Fibroblast of lung (primary cell): Measurements from ENCODE around the gene NDP. TPM values are rescaled to one million over a fixed set of nuclear protein-coding genes. Genes with fewer than 3 reads are reported as not detected.

Experiments used
- DNase-seq, 2 donors: peaks; one replicate each; pipeline versions ENCODE4 v3.0.0 to v3.0.0-alpha.2; 2010; ENCODE audit warnings: low read depth in 2 of 2
- H2AFZ ChIP-seq: 2 replicates; pipeline ENCODE4 v1.5.1; 2012; ENCODE audit warnings: low read length, control low read depth, inconsistent platforms
- H3K27ac ChIP-seq: 2 replicates; pipeline ENCODE4 v1.5.1; 2011; ENCODE audit warnings: low read length, control low read depth; ENCODE audit not compliant: insufficient read depth
- H3K27me3 ChIP-seq: 2 replicates; pipeline ENCODE4 v1.5.1; 2011; ENCODE audit warnings: mild to moderate bottlenecking, low read length; ENCODE audit not compliant: control insufficient read depth, insufficient read depth
- H3K36me3 ChIP-seq: 2 replicates; pipeline ENCODE4 v1.5.1; 2011; ENCODE audit warnings: low read length; ENCODE audit not compliant: control insufficient read depth, insufficient read depth
- H3K4me1 ChIP-seq: 2 replicates; pipeline ENCODE4 v1.5.1; 2011; ENCODE audit warnings: low read length; ENCODE audit not compliant: control insufficient read depth, insufficient read depth; ENCODE audit errors: extremely low read depth
- H3K4me2 ChIP-seq: 2 replicates; pipeline ENCODE4 v1.5.1; 2011; ENCODE audit warnings: low read length, control low read depth; ENCODE audit not compliant: insufficient read depth; ENCODE audit errors: extremely low read depth
- H3K4me3 ChIP-seq, 4 experiments: fragments of 200-600 bp in 1 of 4; sonication (generic) in 1 of 4; replicated peaks in 1 of 4; 2 replicates each; pipeline ENCODE4 v1.5.1; 2011 to 2016; ENCODE audit warnings: low read length in 4 of 4, low read depth in 3 of 4, mild to moderate bottlenecking in 3 of 4, control low read depth in 2 of 4, inconsistent platforms in 1 of 4, mixed read lengths in 1 of 4; ENCODE audit not compliant: insufficient read depth in 1 of 4; ENCODE audit errors: control extremely low read depth in 1 of 4
- H3K79me2 ChIP-seq: 2 replicates; pipeline ENCODE4 v1.5.1; 2012; ENCODE audit warnings: mild to moderate bottlenecking, low read length, inconsistent platforms; ENCODE audit not compliant: control insufficient read depth, insufficient read depth
- H3K9ac ChIP-seq: 2 replicates; pipeline ENCODE4 v1.5.1; 2011; ENCODE audit warnings: mild to moderate bottlenecking, low read length, control low read depth; ENCODE audit not compliant: insufficient read depth
- H3K9me3 ChIP-seq: 2 replicates; pipeline ENCODE4 v1.5.1; 2012; ENCODE audit warnings: low read depth, low read length; ENCODE audit not compliant: control insufficient read depth, insufficient read depth
- H4K20me1 ChIP-seq: 2 replicates; pipeline ENCODE4 v1.5.1; 2011; ENCODE audit warnings: low read length; ENCODE audit not compliant: control insufficient read depth, insufficient read depth; ENCODE audit errors: extremely low read depth
- EZH2 ChIP-seq: IDR thresholded peaks from 2 replicates; pipeline ENCODE4 v1.5.1; 2012; ENCODE audit warnings: low read length, control low read depth, mild to moderate bottlenecking; ENCODE audit errors: missing control alignments
- polyA plus RNA-seq, 2 donors: library from polyadenylated mRNA; depleted of rRNA in 1 of 2; stranded (reverse) in 1 of 2; unstranded in 1 of 2; fragments of >200 nt; gene quantifications; 2 replicates each; pipeline ENCODE4 v1.2.1, GENCODE V29; 2011 to 2012; ENCODE audit warnings: missing spikeins in 1 of 2
- total RNA-seq: library from RNA; depleted of rRNA; stranded (reverse); fragments of >200 nt; gene quantifications from 2 replicates; pipeline ENCODE4 v1.2.1, GENCODE V29; 2014
- TF ChIP-seq, protein P1 (sequence below), 2 donors: IDR thresholded peaks in 1 of 2; conservative IDR thresholded peaks in 1 of 2; 1 replicate in 1 of 2; 2 replicates in 1 of 2; pipeline ENCODE4 v1.5.1; 2011 to 2012; ENCODE audit warnings: low read length in 2 of 2, control low read depth in 1 of 2, inconsistent platforms in 1 of 2, low read depth in 1 of 2, mild to moderate bottlenecking in 1 of 2

Gene NDP
- total and polyA plus RNA-seq, 2 donors (not counting 1 experiment from before 2014, with no cell fraction given): 0.79 to 5.3 TPM

DNA sequence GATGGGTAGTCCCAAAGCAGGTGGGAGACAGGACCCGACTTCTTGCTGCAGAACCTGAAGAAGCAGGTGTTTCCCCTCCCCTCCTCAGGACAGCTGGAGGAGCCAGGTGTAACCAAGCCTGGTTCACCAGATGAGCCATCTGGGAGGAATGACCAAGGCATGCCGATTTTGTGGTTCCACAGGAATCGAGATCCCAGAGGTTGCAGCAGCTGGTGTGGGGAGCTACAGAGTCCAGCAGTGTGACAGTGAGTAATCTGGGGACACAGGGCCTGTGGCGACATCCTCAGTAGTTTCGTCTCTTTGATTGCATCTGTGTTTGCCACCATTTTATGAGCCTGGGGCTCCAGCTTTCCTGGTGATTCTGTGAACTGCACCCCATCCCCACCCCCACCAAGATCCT is 2.6 kb upstream of the NDP start:
- H3K9me3 ChIP-seq: no peaks in the 10 kb centered on the region
- no peaks in the 10 kb centered on the region for H3K4me1 ChIP-seq
- DNase-seq: no peak
- no peaks in the 10 kb centered on the region for H3K36me3 ChIP-seq
- no peaks in the 10 kb centered on the region for H4K20me1 ChIP-seq
- no peaks in the 10 kb centered on the region for H3K79me2 ChIP-seq
- H3K4me3 ChIP-seq: no peak overlapping the region
- no peak overlapping the region for H3K4me2 ChIP-seq
- no peak for TF ChIP-seq EZH2
- no peak overlapping the region for H3K9ac ChIP-seq
- H2AFZ ChIP-seq: no peak overlapping the region
- H3K27me3 ChIP-seq: no peaks in the 10 kb centered on the region
- H3K27ac ChIP-seq: no peak overlapping the region

DNA sequence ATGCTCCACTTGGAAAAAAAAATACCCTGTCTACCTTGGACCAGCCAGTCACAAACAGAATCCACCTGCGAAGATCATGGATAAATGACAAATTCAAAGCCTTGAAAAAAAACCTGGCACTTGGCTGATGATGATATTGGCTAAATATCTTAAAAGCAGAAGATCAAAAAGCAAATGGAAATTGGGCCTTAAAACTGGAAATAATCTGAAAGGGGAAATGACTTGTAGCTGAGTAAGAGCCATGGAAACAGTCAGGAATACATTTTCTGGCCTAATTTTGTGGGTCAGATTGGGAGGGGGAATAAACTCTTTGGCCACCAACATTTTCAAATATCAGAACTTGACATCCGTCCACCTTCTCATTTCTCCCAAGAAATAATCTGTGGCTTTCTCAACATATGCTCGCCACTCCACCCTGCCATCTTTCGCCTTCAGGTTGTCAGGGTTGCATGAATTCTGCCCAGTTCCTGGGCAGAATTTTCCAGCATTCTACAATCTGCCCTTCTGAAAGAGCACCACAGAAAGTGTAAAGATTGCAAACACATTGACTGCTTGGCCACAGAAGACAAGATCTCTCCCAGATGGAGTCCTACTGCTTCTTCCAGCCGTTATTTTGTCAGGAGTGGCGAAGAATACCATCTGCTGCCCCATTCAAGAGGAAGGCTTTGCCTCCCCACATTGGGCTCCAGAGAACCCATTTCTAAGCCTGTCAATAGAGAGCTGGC is 1.7 kb upstream of the NDP start:
- DNase-seq: no peak
- no peak overlapping the region for H3K9ac ChIP-seq
- no peaks in the 10 kb centered on the region for H3K4me1 ChIP-seq
- H4K20me1 ChIP-seq: no peaks in the 10 kb centered on the region
- no peak overlapping the region for H3K4me3 ChIP-seq
- no peaks in the 10 kb centered on the region for H3K79me2 ChIP-seq
- no peak overlapping the region for H3K4me2 ChIP-seq
- no peak overlapping the region for H3K27ac ChIP-seq
- H3K9me3 ChIP-seq: no peaks in the 10 kb centered on the region
- H3K27me3 ChIP-seq: no peaks in the 10 kb centered on the region
- TF ChIP-seq EZH2: no peak
- TF ChIP-seq, protein P1, sequence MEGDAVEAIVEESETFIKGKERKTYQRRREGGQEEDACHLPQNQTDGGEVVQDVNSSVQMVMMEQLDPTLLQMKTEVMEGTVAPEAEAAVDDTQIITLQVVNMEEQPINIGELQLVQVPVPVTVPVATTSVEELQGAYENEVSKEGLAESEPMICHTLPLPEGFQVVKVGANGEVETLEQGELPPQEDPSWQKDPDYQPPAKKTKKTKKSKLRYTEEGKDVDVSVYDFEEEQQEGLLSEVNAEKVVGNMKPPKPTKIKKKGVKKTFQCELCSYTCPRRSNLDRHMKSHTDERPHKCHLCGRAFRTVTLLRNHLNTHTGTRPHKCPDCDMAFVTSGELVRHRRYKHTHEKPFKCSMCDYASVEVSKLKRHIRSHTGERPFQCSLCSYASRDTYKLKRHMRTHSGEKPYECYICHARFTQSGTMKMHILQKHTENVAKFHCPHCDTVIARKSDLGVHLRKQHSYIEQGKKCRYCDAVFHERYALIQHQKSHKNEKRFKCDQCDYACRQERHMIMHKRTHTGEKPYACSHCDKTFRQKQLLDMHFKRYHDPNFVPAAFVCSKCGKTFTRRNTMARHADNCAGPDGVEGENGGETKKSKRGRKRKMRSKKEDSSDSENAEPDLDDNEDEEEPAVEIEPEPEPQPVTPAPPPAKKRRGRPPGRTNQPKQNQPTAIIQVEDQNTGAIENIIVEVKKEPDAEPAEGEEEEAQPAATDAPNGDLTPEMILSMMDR (conservative IDR thresholded peaks at IDR 0.05 in 1 of 2, IDR thresholded peaks at IDR 0.05 in 1 of 2; ENCODE audit: low read depth in 1 of 2, low read length in 2 of 2): no peak
- H2AFZ ChIP-seq: no peak overlapping the region
- no peaks in the 10 kb centered on the region for H3K36me3 ChIP-seq

DNA sequence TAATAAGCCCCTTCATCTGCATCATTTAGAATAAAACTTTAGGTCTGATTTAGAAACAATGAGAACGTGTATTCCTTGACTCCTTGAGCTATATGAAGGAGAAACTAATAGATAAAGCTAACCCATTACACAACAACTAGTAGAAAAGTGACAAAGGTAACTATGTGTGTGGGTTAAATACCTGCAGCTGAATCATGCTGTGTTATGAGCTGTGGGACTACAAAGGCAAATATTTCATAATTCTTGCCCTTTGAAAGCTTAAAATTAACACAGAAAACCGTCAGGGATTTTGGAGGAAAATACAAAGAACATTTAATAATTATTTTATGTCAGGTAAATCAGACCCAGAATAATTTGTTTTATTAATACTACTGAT is 898 bp upstream of the NDP start:
- Histone ChIP-seq H3K79me2 (no peaks in the 10 kb centered on the region), H3K4me1 (no peaks in the 10 kb centered on the region), H3K4me2 (no peak overlapping the region), H3K9me3 (no peaks in the 10 kb centered on the region), H3K4me3 (no peak overlapping the region), H2AFZ (no peak overlapping the region), H4K20me1 (no peaks in the 10 kb centered on the region), H3K27ac (no peak overlapping the region), H3K36me3 (no peaks in the 10 kb centered on the region), H3K27me3 (no peaks in the 10 kb centered on the region), H3K9ac (no peak overlapping the region)
- no peak for DNase-seq
- TF ChIP-seq EZH2: no peak
- TF ChIP-seq, protein P1 (conservative IDR thresholded peaks at IDR 0.05 in 1 of 2, IDR thresholded peaks at IDR 0.05 in 1 of 2; ENCODE audit: low read depth in 1 of 2, low read length in 2 of 2): no peak
